ENCODE data around the gene SORCS3.
A peak's percentile ranks its signal among the peaks of the same experiment; 100 is the strongest.

Gene SORCS3

DNA sequence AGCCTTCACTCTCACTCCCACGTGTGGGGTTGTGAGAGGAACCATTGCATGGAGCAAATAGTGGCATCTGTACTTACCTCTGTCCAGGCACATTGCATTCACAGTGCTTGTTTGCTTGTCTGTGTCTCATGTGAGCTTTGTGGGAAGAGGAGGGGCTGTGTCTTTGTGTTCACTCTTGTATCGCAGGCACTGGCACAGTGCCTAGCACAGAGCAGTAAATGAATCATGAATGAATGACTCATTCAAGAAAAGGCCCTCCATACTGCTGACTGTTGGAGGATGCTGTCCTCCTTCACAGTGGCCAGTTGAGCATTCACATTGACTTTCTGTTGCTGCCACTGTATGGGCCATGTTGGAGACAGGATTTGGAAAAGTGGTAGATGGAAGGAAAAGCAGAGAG, 125.3 kb downstream of the SORCS3 start:
- no peak for DNase-seq (ENCODE audit: low read depth)

DNA sequence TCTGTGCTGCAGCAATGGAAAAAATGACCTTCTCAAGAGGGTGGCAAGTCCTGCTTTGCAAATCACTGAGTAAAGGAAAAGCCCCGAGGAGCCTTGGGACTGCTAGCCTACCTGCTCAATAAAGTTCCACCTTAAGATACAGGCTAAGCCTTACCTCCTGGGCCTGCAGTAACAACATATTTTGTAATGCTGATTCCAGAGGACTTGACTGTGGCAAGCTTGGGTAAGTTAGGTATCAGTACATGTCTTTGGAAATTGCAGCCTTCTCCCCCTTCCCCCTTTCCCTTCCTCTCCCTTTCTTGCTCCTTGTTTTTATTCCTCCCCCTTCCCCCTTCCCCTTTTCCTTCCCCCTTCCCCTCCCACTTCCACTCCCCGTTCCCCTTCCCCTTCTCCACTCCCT, 126.2 kb downstream of the SORCS3 start:
- TF ChIP-seq POLR2A (IDR thresholded peaks at IDR 0.05; ENCODE audit: extremely low read depth, insufficient read length) (no peak), MYC (IDR thresholded peaks at IDR 0.05; ENCODE audit: low read depth, low read length) (no peak), MAX (IDR thresholded peaks at IDR 0.05; ENCODE audit: low read depth, low read length) (no peak)
- TF ChIP-seq, protein P1, sequence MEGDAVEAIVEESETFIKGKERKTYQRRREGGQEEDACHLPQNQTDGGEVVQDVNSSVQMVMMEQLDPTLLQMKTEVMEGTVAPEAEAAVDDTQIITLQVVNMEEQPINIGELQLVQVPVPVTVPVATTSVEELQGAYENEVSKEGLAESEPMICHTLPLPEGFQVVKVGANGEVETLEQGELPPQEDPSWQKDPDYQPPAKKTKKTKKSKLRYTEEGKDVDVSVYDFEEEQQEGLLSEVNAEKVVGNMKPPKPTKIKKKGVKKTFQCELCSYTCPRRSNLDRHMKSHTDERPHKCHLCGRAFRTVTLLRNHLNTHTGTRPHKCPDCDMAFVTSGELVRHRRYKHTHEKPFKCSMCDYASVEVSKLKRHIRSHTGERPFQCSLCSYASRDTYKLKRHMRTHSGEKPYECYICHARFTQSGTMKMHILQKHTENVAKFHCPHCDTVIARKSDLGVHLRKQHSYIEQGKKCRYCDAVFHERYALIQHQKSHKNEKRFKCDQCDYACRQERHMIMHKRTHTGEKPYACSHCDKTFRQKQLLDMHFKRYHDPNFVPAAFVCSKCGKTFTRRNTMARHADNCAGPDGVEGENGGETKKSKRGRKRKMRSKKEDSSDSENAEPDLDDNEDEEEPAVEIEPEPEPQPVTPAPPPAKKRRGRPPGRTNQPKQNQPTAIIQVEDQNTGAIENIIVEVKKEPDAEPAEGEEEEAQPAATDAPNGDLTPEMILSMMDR (IDR thresholded peaks at IDR 0.05; ENCODE audit: low read depth, low read length): no peak
- H3K4me3 ChIP-seq (ENCODE audit: low read depth, low read length): no peak overlapping the region
- DNase-seq (ENCODE audit: low read depth): no peak

More for the DNA sequence above, 125.3 kb downstream of the SORCS3 start:
- TF ChIP-seq, protein P1 (IDR thresholded peaks at IDR 0.05; ENCODE audit: low read depth, low read length): no peak
- TF ChIP-seq MYC (IDR thresholded peaks at IDR 0.05; ENCODE audit: low read depth, low read length) (no peak), MAX (IDR thresholded peaks at IDR 0.05; ENCODE audit: low read depth, low read length) (no peak), POLR2A (IDR thresholded peaks at IDR 0.05; ENCODE audit: extremely low read depth, insufficient read length) (no peak)
- no peak overlapping the region for H3K4me3 ChIP-seq (ENCODE audit: low read depth, low read length)

DNA sequence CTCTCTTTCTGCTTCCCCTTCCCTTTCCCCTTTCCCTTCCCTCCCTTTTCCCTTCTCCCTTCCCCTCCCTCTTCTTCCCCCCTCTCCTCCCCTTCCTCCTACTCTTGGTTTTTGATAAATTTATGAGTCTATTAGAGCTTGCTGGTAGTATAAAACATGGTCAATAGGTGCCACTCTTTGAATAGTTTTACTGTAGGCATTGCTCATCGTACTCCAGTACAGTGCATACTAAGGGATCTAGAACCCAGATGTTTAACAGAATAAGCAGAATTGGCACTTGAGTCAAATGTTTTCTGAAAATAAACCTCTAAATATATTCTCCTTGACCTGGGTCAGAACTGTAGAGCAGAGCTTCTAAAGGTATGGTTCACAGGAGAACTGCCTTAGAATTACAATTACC, 126.7 kb downstream of the SORCS3 start:
- TF ChIP-seq, protein P1 (IDR thresholded peaks at IDR 0.05; ENCODE audit: low read depth, low read length): no peak
- no peak for TF ChIP-seq MYC (IDR thresholded peaks at IDR 0.05; ENCODE audit: low read depth, low read length)
- no peak for TF ChIP-seq MAX (IDR thresholded peaks at IDR 0.05; ENCODE audit: low read depth, low read length)
- TF ChIP-seq POLR2A (IDR thresholded peaks at IDR 0.05; ENCODE audit: extremely low read depth, insufficient read length): no peak
- peak; percentile 9 for DNase-seq (ENCODE audit: low read depth)
- no peak overlapping the region for H3K4me3 ChIP-seq (ENCODE audit: low read depth, low read length)

- H3K4me3 ChIP-seq (ENCODE audit: low read depth, low read length): no peak overlapping the region
- TF ChIP-seq, protein P1 (IDR thresholded peaks at IDR 0.05; ENCODE audit: low read depth, low read length): no peak
- TF ChIP-seq MAX (IDR thresholded peaks at IDR 0.05; ENCODE audit: low read depth, low read length) (no peak), POLR2A (IDR thresholded peaks at IDR 0.05; ENCODE audit: extremely low read depth, insufficient read length) (no peak), MYC (IDR thresholded peaks at IDR 0.05; ENCODE audit: low read depth, low read length) (no peak)
- no peak for DNase-seq (ENCODE audit: low read depth)
Observed at GRCh38 chr10:104773105-104773504, 132.0 kb downstream of the SORCS3 start.

GRCh38 chr10:104774234-104774633, 133.1 kb downstream of the SORCS3 start:
- no peak for DNase-seq (ENCODE audit: low read depth)
- H3K4me3 ChIP-seq (ENCODE audit: low read depth, low read length): no peak overlapping the region
- no peak for TF ChIP-seq POLR2A (IDR thresholded peaks at IDR 0.05; ENCODE audit: extremely low read depth, insufficient read length)
- TF ChIP-seq, protein P1 (IDR thresholded peaks at IDR 0.05; ENCODE audit: low read depth, low read length): no peak
- TF ChIP-seq MAX (IDR thresholded peaks at IDR 0.05; ENCODE audit: low read depth, low read length): no peak
- no peak for TF ChIP-seq MYC (IDR thresholded peaks at IDR 0.05; ENCODE audit: low read depth, low read length)
